ENCODE measurements around the gene CTNNA1.
A peak's percentile ranks its signal among the peaks of the same experiment; 100 is the strongest.
"Not testable (repeated sequence)": the region's sequence is repeated elsewhere in the genome, so short reads cannot be mapped to it uniquely, and the experiment has no call there.

The CTNNA1 gene

DNA sequence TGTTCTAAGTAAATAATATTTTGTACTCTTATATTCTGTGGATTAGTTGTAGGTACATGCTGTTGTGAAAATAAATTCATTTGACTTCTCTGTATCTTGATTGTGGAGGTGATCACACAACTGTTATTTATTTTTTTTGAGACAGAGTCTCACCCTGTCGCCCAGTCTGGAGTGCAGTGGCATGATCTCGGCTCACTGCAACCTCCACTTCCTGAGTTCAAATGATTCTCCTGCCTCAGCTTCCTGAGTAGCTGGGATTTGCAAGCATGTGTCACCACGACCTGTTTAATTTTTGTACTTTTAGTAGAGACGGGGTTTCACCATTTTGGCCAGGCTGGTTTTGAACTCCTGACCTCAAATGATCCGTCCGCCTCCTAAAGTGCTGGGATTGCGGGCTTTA is 7.9 kb downstream of the CTNNA1 start:
- DNase-seq: peak; percentile 25

GRCh38 chr5:138761670-138762069 is 8.4 kb downstream of the CTNNA1 start:
- not testable (repeated sequence) for DNase-seq

- no peak for DNase-seq
Measured at GRCh38 chr5:138762110-138762509, 8.9 kb downstream of the CTNNA1 start.

DNA sequence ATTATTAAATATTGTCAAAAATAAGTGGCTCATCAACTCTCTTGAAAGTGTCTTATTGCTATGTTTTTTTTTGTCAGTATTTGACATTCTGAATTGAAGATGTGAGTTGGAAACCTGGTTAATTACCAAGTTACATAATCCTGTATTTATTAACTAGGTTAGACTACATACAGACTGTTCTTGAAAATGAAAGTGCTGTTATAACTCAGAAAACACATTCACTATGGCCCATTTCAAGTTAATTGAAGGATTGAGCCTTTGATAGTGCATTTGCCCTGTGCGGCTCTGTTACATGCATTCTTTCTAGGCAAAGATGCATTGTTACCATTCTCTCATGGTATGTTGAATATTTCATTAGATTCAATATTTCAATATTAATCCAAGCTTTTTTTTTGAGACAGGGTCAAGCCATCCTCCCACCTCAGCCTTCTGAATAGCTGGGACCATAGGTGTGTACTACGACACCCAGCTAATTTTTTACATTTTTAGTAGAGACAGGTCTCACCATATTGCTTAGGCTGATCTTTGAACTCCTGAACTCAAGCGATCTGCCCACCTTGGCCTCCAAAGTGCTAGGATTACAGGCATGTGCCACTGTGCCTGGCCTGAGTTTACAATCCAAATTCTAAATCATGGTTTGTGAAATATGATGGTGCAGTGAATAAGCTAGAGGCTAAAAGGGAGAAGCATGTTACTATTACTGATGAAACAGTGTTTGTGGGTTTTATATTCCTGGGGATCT is 10.0 kb downstream of the CTNNA1 start:
- no peak for DNase-seq

DNA sequence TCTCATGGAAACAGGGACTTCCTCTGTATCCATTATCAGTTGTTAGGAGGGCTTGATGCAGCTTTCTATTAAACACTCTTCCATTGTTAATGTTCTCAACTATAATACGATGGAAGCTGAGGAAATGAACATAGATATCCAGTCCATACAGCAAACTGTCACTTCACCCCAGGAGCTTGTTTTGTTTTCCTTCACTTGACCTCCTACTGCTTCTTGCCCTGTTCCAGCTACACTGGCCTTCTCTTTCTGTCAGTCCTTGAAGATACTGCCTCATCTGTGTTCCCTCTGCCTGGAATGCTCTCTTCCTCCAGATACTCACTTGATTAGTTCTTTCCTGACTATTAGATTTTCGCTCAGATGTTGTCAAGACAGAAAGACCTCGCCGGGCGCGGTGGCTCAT is 17.1 kb downstream of the CTNNA1 start:
- no peak for DNase-seq

DNA sequence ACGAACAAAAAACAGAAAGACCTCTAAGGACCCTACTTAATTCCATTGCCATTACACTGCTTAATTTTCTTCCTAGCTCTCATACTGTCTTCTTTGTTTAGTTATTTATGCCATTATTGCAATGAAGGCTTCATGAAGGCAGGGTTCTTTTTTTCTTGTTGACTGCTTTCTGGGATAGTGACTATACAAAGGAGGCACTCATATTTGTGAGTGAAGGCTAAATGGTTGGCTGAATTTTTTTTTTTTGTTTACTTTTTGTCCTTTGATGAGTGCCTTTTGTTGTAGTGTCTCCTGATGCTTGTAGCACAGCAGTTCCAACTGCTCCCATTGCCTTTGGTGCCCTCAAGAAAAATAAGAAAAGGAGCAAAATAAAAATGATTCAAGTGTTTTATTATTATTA is 17.8 kb downstream of the CTNNA1 start:
- no peak for DNase-seq

DNA sequence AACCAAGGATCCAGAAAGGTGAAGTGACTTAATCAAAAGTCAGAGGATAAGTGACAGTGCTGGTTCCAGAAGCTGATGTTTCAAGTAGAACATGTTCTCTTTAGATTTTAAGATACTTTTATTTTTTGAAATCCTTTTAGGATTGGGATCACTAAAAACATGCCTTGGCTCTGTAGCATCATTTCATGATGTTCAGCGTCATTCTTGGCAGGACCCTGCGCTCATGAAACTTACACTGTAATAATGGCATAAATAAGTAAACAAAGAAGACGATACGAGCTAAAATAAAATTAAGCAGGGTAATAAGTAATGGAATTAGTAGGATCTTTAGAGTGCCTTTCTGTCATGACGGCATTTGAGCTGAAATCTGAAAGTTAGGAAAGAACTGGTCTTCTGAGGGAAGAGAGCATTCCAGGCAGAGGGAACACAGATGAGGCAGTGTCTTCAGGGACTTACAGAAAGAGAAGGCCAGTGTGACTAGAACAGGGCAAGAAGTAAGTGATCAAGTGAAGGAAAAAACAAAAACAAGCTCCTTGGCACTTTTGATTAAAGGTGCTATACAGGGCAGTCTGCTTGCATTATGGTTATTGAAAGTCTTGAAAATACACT is 19.9 kb downstream of the CTNNA1 start:
- no peak for DNase-seq

DNA sequence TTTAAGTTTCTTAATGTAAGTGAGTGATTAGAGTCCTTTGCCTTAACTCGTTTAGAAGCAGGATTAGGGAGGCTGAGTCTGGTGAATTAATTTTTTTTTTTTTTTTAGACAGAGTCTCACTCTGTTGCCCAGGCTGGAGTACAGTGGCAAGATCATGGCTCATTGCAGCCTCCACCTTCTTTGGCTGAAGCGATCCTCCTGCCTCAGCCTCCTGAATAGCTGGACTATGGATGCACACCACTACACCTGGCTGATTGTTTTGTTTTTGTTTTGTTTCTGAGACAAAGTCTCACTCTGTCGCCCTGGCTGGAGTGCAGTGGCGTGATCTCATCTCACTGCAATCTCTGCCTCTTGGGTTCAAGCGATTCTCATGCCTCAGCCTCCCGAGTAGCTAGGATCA is 20.4 kb downstream of the CTNNA1 start:
- not testable (repeated sequence) for DNase-seq

DNA sequence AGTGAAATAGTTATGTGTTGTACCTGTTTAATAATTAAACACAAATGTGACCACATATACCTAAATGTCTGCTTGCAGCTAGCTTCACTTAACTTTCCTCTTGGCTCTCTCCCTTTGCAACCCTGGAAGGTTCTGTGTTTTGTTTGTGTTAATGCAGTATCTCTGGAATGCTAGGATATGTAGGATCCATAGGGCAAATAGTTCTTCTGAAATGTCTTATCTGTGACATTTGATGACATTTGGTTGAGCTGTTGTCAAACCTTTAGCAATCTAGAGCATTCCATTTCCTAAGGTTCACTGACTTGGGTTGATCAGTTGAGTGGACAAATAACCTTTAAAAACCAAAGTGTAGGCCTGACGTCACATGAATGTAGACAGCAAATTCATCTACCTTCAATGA is 21.8 kb downstream of the CTNNA1 start:
- no peak for DNase-seq

DNA sequence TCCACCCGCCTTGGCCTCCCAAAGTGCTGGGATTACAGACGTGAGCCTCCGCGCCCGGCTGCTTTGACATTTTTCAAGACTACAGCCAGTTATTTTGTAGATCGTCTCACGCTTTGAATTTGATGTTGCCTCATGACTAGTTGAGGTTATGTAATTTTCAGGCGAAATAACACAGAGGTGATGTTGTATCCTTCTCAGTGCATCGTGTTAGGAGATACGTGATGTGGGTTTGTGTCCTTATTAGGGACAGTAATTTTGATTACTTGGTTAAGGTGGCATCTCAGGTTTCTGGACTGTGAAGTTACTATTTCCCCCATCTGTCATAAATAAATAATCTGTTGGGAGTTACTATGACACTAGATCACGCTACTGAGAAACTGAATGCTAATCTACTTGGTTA is 25.0 kb downstream of the CTNNA1 start:
- no peak for DNase-seq

- DNase-seq: no peak
Measured at GRCh38 chr5:138783976-138784375, 30.8 kb downstream of the CTNNA1 start.

- no peak for DNase-seq
Measured at GRCh38 chr5:138784590-138784989, 31.4 kb downstream of the CTNNA1 start.

- DNase-seq: peak; percentile 33
Measured at GRCh38 chr5:138789771-138790242, 36.6 kb downstream of the CTNNA1 start.

- no peak for DNase-seq
Measured at GRCh38 chr5:138790684-138791083, 37.5 kb downstream of the CTNNA1 start.

DNA sequence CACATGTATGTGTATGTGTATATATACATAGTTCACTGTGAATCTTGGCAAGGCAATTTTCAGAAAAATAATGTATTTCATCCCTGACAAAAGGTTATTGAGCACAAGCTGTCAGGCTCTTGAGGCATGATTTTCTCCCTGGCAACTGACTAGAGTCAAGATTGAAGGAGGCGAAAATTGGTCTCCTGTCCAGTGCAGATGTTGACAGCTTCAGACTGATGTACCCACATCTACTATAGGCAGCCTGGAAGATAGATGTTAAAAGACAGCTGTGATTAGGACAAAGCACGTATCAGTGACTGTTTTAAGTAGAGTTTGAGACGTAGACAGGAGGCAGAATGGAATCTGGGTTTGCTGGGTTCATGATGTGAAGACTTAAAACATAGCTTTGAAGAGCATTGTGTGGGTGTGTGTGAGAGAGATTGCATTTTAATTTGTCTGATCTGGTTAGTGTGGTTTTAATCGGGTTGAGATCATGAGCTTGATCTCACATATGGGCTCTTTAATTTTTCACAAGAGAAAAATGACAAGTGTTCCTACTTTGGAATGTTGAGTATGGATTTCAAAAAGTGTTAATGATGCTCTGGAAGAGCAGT is 39.1 kb downstream of the CTNNA1 start:
- DNase-seq: no peak

DNA sequence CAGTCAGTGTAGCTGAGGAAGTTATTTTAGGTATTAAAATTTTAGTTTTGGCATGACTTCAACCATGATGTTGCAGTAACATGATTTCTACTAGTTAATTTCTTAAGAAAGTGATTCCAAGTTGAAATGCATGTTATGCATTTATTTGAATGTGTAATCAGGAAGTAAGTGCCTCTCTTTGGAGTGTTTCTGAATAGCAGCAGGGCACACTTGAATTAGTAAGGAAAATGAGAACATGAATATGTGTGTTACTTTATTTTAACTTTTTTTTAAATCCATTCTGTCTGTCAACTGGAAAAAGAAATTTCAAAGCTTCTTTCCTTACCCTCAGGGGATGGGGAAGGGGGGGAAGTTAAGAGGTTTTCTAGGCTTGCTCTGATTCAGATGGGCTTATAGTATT is 40.4 kb downstream of the CTNNA1 start:
- no peak for DNase-seq

DNA sequence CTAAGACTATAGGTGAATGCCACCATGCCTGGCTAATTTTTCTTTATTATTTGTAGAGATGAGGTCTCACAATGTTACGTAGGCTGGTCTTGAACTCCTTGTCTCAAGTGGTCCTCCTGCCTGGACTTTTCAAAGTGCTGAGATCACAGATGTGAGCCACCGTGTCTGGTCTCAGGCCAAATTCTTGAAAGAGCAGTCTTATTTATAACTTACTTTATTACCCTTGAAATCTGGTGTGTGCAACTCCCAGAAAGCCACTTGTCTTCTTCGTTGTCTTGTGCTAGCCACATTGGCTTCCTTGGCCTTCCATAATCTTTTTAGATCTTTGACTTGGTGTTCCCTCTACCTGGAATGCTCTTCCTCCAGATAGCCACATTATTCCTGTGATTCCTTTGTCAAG is 50.1 kb downstream of the CTNNA1 start:
- no peak for DNase-seq

GRCh38 chr5:138803935-138804334 is 50.7 kb downstream of the CTNNA1 start:
- no peak for DNase-seq

DNA sequence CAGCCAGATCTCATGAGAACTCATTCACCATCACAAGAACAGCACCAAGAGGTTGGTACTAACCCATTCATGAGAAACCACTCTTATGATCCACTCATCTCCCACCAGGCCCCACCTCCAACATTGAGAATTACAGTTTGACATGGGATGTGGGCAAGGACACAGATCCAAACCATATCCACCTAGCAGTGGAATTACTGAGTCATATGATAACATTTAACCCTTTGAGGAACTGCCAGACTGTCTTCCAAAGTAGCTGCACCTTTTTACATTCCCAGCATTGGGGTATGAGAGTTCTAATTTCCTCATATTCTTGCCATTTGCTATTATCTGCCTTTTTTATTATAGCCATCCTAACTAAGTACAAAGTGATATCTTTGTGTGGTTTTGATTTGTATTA is 51.9 kb downstream of the CTNNA1 start:
- DNase-seq: no peak

GRCh38 chr5:138807182-138807581 is 54.0 kb downstream of the CTNNA1 start:
- DNase-seq: no peak

GRCh38 chr5:138809391-138809790 is 56.2 kb downstream of the CTNNA1 start:
- DNase-seq: no peak

GRCh38 chr5:138810861-138811260 is 57.6 kb downstream of the CTNNA1 start:
- not testable (repeated sequence) for DNase-seq

GRCh38 chr5:138815529-138815928 is 62.3 kb downstream of the CTNNA1 start:
- DNase-seq: no peak

- DNase-seq: no peak
Measured at GRCh38 chr5:138817241-138817640, 64.0 kb downstream of the CTNNA1 start.
